OCI-LY1 (cell line): ENCODE measurements around the gene ABCB4.

Experiments
- EZH2 ChIP-seq: fragments of 200-600 bp; sonication (generic), shearing (Covaris generic); IDR thresholded peaks from 2 replicates; pipeline ENCODE4 v1.8.0; 2017; ENCODE audit warnings: borderline replicate concordance, mixed run types, mild to moderate bottlenecking, antibody characterized with exemption, low read length, moderate library complexity, mixed read lengths
- TF ChIP-seq, protein P1 (sequence below): fragments of 200-600 bp; sonication (generic), shearing (Covaris generic); IDR thresholded peaks from 2 replicates; pipeline ENCODE4 v1.5.1; 2017; ENCODE audit warnings: mild to moderate bottlenecking, antibody characterized with exemption, low read length, moderate library complexity, mixed read lengths

DNA sequence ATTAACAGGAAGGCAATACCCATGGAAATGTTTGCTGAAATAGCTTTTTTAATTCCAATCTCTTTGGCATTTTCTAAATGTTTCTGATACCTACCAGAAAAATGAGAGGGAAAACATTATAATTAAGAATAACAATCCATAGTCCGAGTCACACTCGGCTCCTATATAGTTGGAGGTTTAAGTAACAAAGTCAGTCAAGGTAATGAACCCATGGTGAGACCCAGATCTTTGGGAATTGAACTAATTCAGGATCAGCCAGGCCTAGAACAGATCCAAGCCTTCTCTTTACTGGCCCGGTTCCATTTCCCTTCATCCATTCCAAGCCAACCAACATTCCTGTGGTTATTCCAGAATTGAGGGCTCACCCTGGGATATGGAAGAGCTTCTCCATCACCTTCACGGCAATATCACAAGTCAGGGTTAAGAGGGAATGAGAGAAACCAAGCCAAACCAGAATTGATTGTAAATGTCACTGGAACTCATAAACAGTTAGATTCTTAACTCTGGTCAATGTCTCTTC is 28.3 kb downstream of the ABCB4 start:
- no peak for TF ChIP-seq EZH2
- TF ChIP-seq, protein P1, sequence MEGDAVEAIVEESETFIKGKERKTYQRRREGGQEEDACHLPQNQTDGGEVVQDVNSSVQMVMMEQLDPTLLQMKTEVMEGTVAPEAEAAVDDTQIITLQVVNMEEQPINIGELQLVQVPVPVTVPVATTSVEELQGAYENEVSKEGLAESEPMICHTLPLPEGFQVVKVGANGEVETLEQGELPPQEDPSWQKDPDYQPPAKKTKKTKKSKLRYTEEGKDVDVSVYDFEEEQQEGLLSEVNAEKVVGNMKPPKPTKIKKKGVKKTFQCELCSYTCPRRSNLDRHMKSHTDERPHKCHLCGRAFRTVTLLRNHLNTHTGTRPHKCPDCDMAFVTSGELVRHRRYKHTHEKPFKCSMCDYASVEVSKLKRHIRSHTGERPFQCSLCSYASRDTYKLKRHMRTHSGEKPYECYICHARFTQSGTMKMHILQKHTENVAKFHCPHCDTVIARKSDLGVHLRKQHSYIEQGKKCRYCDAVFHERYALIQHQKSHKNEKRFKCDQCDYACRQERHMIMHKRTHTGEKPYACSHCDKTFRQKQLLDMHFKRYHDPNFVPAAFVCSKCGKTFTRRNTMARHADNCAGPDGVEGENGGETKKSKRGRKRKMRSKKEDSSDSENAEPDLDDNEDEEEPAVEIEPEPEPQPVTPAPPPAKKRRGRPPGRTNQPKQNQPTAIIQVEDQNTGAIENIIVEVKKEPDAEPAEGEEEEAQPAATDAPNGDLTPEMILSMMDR, result no peak
